SK-N-SH treated with all-trans-retinoic acid at 6 μM for 48 hours (cell line): ENCODE data around the gene FOXO1.

Experiments
- ZC3H10 ChIP-seq: fragments of 250-450 bp; sonication (Bioruptor Pico); IDR thresholded peaks from 2 replicates; pipeline ENCODE4 v1.5.1; 2021; ENCODE audit warnings: mild to moderate bottlenecking, moderate library complexity
- TF ChIP-seq, protein P1 (sequence below): fragments of 250-450 bp; sonication (Bioruptor Pico); IDR thresholded peaks from 2 replicates; pipeline ENCODE4 v1.8.0; 2020; ENCODE audit warnings: mild to moderate bottlenecking, moderate library complexity, borderline replicate concordance
- TF ChIP-seq, protein P2 (sequence below): fragments of 250-450 bp; sonication (Bioruptor Pico); IDR thresholded peaks from 2 replicates; pipeline ENCODE4 v1.5.1; 2020; ENCODE audit warnings: low read depth, mild to moderate bottlenecking, moderate library complexity
- TF ChIP-seq, protein P3 (sequence below): fragments of 250-450 bp; sonication (Bioruptor Pico); IDR thresholded peaks from 2 replicates; pipeline ENCODE4 v1.5.0; 2020; ENCODE audit warnings: mild to moderate bottlenecking, moderate library complexity

DNA sequence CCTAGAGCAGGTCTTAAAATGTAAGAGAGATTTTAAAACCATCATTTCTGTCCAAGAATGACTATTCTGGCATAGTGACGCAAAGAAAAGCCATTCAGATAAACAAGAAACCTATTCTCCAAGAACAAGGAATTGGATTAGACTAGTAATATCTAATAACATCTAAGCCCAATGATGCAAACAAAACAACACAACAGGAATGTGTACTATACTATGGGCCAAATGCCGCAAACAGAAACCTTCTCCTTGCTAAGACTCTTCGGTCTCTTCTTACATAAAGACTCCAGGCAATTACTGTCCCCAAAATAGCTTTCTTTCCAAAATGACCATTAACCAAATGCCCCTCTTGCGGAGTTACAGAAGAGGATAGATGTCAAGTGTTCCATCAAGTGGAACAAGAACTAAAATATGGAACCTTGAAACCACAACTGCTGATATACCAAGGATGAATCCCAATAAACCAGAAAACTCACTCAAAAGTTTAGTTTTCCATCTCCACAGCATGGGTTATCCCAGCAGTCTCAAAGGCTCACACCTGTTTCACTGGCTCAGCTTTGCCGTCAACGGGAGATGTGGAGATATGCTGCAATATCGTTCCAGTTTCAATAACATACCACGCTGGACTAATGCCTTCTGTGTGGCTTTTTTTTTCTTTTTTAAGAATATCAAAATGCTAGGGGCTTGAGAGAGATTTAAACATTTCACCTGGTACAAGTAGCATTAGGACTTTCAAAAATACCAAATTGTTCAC, 76.2 kb downstream of the FOXO1 start:
- TF ChIP-seq, protein P1, sequence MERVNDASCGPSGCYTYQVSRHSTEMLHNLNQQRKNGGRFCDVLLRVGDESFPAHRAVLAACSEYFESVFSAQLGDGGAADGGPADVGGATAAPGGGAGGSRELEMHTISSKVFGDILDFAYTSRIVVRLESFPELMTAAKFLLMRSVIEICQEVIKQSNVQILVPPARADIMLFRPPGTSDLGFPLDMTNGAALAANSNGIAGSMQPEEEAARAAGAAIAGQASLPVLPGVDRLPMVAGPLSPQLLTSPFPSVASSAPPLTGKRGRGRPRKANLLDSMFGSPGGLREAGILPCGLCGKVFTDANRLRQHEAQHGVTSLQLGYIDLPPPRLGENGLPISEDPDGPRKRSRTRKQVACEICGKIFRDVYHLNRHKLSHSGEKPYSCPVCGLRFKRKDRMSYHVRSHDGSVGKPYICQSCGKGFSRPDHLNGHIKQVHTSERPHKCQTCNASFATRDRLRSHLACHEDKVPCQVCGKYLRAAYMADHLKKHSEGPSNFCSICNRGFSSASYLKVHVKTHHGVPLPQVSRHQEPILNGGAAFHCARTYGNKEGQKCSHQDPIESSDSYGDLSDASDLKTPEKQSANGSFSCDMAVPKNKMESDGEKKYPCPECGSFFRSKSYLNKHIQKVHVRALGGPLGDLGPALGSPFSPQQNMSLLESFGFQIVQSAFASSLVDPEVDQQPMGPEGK (CRISPR knock-in tag) = no peak
- TF ChIP-seq, protein P2, sequence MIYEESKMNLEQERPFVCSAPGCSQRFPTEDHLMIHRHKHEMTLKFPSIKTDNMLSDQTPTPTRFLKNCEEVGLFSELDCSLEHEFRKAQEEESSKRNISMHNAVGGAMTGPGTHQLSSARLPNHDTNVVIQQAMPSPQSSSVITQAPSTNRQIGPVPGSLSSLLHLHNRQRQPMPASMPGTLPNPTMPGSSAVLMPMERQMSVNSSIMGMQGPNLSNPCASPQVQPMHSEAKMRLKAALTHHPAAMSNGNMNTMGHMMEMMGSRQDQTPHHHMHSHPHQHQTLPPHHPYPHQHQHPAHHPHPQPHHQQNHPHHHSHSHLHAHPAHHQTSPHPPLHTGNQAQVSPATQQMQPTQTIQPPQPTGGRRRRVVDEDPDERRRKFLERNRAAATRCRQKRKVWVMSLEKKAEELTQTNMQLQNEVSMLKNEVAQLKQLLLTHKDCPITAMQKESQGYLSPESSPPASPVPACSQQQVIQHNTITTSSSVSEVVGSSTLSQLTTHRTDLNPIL (CRISPR knock-in tag) = no peak
- TF ChIP-seq, protein P3, sequence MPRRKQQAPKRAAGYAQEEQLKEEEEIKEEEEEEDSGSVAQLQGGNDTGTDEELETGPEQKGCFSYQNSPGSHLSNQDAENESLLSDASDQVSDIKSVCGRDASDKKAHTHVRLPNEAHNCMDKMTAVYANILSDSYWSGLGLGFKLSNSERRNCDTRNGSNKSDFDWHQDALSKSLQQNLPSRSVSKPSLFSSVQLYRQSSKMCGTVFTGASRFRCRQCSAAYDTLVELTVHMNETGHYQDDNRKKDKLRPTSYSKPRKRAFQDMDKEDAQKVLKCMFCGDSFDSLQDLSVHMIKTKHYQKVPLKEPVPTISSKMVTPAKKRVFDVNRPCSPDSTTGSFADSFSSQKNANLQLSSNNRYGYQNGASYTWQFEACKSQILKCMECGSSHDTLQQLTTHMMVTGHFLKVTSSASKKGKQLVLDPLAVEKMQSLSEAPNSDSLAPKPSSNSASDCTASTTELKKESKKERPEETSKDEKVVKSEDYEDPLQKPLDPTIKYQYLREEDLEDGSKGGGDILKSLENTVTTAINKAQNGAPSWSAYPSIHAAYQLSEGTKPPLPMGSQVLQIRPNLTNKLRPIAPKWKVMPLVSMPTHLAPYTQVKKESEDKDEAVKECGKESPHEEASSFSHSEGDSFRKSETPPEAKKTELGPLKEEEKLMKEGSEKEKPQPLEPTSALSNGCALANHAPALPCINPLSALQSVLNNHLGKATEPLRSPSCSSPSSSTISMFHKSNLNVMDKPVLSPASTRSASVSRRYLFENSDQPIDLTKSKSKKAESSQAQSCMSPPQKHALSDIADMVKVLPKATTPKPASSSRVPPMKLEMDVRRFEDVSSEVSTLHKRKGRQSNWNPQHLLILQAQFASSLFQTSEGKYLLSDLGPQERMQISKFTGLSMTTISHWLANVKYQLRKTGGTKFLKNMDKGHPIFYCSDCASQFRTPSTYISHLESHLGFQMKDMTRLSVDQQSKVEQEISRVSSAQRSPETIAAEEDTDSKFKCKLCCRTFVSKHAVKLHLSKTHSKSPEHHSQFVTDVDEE = no peak
- TF ChIP-seq ZC3H10 (CRISPR knock-in tag) = no peak
